ENCODE measurements around the gene HK3.

The HK3 gene

DNA sequence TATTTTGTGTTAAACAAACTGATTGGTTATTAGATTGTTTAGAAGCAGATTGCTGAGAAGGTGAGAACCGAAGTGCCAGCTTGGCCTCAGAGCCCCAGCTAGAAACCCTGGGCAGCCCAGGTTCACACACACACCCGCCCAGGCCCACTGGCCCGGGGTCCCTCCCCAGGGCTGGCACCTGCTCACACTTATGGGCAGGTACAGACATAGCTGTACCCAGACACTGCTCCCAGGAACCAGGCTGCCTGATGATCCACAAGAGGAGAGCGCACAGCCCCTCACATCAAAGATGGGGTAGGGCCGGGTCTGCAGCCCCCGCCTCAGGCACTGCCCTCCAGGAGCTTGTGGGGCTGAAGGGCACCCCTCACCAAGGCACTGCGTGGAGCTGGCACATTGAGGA is 33.2 kb downstream of the HK3 start:
- DNase-seq, result no peak

- no peak for DNase-seq
These were observed 34.4 kb downstream of the HK3 start for GRCh38 chr5:176864755-176865154.

DNA sequence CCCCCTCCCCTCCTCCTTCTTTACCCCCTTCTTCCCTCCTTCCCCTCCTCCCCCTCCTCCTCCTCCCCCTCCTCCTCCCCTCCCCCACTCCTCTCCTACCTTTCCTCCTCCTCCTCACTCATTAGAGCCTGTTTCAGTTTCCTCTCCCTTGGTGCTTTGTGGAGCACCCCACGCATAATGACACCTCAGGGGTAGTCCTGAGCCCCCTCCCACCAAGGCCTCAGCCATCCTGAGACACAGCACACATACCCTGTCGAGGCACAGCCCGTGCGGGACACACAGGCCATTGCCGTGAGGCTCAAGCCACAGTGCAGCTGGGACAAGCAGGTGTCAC is 35.4 kb downstream of the HK3 start:
- no peak for DNase-seq

DNA sequence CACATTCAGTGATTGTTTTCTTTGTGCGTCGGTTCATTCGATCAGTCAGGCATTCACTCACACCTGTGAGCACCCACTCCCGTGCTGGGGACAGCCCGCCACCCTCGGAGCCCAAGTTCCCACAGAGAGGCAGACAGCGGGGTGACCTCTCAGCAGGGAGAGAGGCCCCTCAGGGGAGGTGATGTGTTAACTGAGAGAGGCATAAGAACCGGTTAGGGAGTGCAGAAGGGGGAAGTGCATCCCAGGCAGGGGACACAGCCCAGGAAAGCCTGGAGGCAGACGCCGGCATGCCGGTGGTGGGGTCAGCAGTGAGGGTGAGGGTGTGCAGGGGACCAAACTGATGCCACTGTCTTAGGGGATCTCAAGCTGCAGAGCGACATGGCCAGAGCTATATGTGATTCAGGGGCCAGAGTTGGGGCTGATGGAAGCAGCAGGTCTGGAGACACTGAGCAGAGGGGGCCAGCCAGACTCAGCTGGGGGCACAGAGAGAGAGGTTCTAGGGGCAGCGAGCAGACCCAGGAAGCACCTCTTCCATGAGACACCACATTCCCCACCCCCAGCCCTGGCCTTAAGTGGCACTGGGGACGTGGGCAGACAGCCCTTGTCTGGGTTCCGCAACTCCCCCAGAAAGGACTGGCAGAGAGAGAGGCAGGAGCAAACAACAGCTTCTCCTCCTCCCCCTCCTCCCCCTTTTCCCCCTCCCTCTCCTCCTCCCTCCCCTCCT is 35.9 kb downstream of the HK3 start:
- no peak for DNase-seq

GRCh38 chr5:176862330-176862995 is 36.7 kb downstream of the HK3 start:
- DNase-seq, result no peak

DNA sequence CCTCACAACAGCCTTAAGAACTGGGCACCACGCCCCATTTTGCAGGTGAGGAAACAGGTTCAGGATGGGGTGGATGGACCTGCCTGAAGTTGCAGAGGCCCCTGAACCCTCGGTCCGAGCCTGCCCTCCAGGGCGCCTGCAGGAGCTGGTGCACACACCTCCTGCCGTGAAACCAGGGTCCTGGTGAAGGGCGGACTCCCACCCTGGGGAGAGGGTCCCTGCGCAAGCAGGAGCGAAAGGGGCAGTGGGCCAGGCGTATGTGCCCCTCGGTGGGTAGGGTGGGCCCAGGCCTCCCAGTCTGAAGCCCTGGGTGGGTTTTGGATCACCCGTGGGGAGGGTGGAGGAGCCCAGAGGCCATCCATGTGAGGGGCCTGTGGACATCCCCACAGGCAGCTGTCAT is 37.9 kb downstream of the HK3 start:
- DNase-seq, result no peak

DNA sequence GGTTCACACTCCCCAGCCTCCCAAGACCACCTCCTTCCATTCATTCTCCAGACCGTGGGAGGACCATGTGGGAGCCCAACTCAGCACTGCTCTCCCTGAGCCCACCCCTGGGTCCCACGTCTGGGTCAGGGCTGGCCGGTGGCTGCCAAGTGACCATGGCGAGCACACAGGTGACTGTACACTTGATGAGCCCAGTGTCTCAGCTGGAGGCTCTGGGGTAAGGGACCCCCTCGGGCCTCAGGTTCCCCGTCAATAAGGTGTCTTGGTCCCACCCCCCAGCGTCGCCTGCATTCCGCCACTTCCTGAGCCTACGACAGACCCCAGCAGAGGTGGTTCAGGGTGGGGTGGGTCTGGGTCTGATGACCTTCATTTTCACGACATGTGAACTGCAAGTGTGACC is 38.8 kb downstream of the HK3 start:
- no peak for DNase-seq

- DNase-seq, result no peak
These were observed 39.2 kb downstream of the HK3 start for GRCh38 chr5:176859916-176860315.

DNA sequence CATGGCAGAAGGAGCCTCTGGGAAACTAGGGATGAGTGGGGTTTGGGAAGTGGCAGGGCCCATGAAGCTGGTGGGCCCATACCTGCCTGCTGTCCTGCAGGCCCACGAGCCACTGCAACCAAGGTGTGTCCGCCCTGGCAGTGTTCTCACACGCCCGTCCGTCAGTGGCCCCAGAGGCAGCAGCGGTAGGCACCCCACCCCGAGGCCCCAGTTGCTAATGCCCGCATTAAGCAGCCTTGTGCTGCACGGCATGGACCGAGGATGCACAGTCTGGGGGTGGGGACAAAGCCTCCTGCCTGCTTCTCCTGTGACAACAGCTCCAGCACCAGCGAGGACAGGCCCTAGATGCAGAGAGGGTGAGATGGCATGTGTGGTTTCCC is 41.3 kb downstream of the HK3 start:
- no peak for DNase-seq

DNA sequence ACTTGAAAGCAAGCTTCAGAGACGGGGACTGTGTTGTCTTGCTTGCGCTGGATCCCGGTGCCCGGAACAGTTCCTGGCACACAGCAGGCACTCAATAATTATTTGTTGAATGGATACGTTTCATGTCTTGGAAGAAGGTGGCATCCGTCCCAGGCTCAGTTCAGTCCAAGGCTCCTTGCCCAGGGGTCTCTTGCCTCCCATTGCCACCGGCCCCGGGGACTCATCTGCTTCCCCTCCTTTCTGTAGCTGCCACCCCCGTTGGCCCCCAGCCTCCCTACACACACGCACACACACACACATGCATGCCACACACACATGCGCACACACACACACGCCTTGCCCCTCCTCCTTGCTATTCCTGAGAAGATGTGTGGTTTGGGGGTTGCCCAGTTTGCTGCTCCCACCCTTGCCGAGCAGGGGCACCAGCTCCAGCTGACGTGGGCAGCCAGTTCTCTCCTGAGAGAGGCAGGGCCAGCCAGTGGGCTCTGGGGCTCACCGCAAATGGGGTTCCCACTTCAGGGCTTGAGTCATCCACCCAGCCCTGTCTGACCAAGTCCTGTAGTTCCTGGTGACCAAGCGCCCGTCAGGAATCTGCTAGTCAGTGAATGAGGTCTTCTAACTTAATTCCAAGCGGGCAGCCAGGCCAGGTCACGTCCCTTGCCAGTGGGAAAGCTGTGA is 41.8 kb downstream of the HK3 start:
- no peak for DNase-seq

- peak; percentile 27 for DNase-seq
These were observed 42.4 kb downstream of the HK3 start for GRCh38 chr5:176856746-176857145.

DNA sequence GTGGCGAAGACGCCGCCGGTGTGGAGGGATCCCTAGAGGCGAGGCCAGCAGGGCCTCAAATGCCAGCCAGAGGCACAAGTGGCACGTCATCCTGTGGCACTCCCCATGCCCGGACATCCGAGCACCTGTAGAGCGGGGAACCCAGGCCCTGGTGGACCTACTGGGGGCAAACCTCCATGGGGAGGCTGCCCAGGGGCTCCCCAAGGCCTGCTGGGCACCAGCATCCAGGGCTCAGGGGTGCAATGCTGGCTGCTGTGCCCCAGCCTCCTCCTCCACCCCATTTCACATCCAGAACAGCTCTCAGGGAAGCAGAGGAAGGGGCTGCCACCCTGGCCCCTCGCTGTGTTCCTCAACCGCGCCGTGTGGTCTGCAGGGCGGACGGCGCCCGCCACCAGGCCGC is 43.5 kb downstream of the HK3 start:
- no peak for DNase-seq

DNA sequence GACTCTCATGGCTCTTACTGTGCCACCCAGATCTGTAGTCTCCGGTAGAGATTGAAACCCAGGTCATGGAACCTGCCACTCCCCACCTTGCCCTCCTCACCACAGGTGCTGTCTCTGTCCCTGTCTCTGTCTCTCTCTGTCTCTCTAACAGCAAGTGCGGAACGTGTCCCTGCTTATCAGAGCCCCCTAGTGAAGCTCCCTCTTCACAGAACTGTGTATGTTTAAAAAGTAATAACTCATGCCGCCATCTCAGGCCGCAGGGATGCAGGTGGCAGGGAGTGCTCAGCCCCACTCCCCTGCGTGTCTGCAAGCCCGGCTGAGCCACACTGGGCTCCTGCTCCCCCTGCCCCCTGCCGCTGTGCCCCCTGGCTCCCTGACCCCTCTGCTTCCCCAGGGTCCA is 45.0 kb downstream of the HK3 start:
- no peak for DNase-seq

GRCh38 chr5:176853151-176853778 is 45.9 kb downstream of the HK3 start:
- no peak for DNase-seq

GRCh38 chr5:176851871-176852658 is 47.1 kb downstream of the HK3 start:
- peak; percentile 59 for DNase-seq

DNA sequence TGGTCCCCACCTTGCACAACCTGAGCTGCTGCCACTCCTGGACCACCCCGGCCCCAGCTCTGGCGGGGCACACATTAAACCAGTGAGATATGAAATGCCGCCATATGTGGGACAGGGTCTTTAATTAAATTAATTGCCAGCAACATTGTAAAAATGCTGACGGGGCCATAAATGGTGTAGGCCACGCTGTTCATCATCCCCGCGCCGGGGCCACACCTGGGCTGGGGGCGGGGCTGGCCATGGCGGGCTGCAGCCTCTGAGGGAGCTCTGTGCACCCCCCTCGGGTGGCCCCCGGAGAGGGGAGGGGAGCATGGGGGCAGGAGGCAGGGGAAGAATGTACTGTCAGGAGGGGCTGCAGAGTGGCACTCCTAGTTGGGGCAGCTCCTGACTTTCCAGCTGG is 47.8 kb downstream of the HK3 start:
- no peak for DNase-seq

- no peak for DNase-seq
These were observed 48.5 kb downstream of the HK3 start for GRCh38 chr5:176850371-176851245.

DNA sequence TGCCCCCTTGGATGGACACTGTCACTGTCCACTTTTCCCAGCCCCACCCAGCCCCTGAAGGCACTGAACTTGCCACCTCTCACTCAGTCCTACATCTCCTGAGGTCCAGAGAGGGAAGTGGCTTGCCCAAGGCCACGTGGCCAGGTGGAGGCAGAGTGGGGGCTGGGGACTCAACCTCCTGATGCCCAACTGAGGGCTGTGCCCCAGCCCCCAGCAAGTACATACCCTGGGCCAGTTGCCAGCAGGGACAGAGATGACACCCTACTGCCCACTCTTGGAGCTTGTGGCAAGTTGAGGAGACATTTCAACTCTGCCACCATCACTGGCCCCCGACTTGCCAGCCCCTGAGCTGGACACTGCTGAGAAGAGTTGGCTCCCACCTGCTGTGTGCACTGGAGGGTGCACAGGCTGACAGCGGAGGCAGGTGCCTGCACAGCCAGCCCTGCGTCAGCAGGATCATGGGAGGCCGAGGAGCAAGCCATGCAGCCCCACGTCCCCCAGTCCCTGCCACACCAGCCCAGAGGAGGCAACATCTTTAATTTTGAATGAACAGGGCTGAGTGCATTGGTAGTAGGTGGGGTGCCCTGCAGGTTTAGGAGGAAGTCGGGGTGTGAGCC is 49.4 kb downstream of the HK3 start:
- no peak for DNase-seq

DNA sequence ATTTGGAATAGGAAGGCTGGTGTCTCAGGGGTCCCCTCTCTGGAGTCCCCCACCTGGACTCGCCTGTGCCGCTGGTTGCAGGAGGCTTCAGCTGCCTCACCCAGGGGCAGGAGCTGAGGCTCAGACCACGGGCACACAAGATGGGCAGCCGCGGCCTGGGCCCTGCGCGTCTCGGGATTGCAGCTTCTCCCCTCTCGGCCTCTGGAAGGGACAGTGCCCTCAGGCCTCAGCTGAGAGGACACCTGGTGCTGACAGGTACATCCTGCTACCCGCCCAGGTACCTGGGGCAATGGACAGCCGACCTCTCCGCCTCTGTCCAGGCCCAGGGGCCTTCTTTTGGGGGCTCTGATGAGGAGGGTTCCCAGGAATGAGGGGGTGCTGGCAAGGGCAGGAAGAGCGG is 50.5 kb downstream of the HK3 start:
- no peak for DNase-seq

DNA sequence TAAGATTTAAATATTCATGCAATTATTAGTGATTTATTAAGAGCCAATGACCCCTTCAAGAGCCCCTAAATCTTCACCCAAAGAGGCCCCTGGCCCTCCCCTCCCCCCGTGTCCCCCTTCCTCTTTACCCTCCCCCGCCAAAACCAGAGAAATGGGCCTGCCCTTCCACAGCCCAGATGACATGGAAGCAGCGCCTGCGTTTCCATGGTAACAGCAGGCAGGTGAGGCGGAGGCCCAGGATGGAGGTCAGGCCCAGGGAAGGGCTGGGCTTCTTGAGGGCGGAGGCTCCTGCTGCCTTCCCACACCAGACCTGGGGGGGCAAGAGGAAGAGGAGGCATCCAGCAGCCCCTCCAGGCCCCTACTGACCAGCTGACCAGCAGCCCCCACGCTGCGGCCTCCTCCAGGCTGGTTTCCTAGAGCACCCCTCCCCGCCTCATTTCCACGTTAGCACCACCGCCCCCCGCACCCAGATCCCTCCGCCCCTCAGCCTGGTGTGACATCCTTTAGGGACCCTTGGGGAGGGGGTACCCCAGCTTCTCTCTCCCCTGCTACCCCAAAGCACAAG is 51.3 kb downstream of the HK3 start:
- no peak for DNase-seq

- DNase-seq, result no peak
These were observed 52.0 kb downstream of the HK3 start for GRCh38 chr5:176847148-176847547.
